SK-N-SH (cell line): ENCODE results near the gene MSL1. TPM values are rescaled to one million over a fixed set of nuclear protein-coding genes. Genes with fewer than 3 reads are reported as not detected.

Source experiments
- CTCF ChIA-PET: fragments of 300-600, 350-600 bp; formaldehyde crosslinking; extraction: SDS; loops from one replicate; lab custom pipeline; 2021; lab: Yijun Ruan, JAX
- POLR2A ChIA-PET: fragments of 350-600 bp; sonication (Branson Sonifier 250); formaldehyde crosslinking; extraction: SDS; loops from one replicate; lab custom pipeline; 2020; ENCODE audit warnings: antibody characterized with exemption, inconsistent platforms; lab: Yijun Ruan, JAX
- DNase-seq: peaks from one replicate; pipeline ENCODE4 v3.0.0; 2012
- H2AFZ ChIP-seq: fragments of 200-600 bp; sonication (generic); 2 replicates; pipeline ENCODE4 v1.8.1; 2016; ENCODE audit warnings: antibody characterized with exemption, mild to moderate bottlenecking, low read depth
- H3F3A ChIP-seq: fragments of 200-600 bp; sonication (generic); replicated peaks from 2 replicates; pipeline ENCODE3; 2016; ENCODE audit warnings: antibody characterized with exemption, mild to moderate bottlenecking; ENCODE audit not compliant: insufficient read depth
- H3K27ac ChIP-seq, 2 experiments: fragments of 200-500 bp in 1 of 2; fragments of 200-600 bp in 1 of 2; sonication (Bioruptor generic) in 1 of 2; sonication (generic), shearing (Covaris generic) in 1 of 2; 2 replicates each; pipeline versions ENCODE4 v1.5.1 to v1.6.1; 2014 to 2016; ENCODE audit warnings: low read depth in 2 of 2, inconsistent platforms in 1 of 2, low read length in 1 of 2, mild to moderate bottlenecking in 1 of 2, mixed read lengths in 1 of 2
- H3K27me3 ChIP-seq: fragments of 200-600 bp; sonication (generic), shearing (Covaris generic); 2 replicates; pipeline ENCODE4 v1.6.1; 2016; ENCODE audit warnings: mixed run types; ENCODE audit not compliant: insufficient read depth
- H3K36me3 ChIP-seq, 2 experiments: fragments of 200-500 bp in 1 of 2; fragments of 200-600 bp in 1 of 2; sonication (Bioruptor generic) in 1 of 2; sonication (generic) in 1 of 2; replicated peaks in 1 of 2; 2 replicates each; pipeline versions ENCODE3 to v1.5.1; 2014 to 2016; ENCODE audit warnings: low read length in 1 of 2, mild to moderate bottlenecking in 1 of 2; ENCODE audit not compliant: insufficient read depth in 2 of 2, control insufficient read depth in 1 of 2
- H3K4me1 ChIP-seq, 2 experiments: fragments of 200-500 bp in 1 of 2; fragments of 200-600 bp in 1 of 2; sonication (Bioruptor generic) in 1 of 2; sonication (generic), shearing (Covaris generic) in 1 of 2; 2 replicates each; pipeline versions ENCODE4 v1.5.1 to v1.6.1; 2014 to 2016; ENCODE audit warnings: low read depth in 1 of 2, low read length in 1 of 2, mixed run types in 1 of 2; ENCODE audit not compliant: insufficient read depth in 2 of 2, control insufficient read depth in 1 of 2
- H3K4me2 ChIP-seq: fragments of 200-600 bp; sonication (generic), shearing (Covaris generic); 2 replicates; pipeline ENCODE4 v1.6.1; 2017; ENCODE audit warnings: mixed run types
- H3K4me3 ChIP-seq, 2 experiments: fragments of 200-500 bp in 1 of 2; fragments of 200-600 bp in 1 of 2; sonication (Bioruptor generic) in 1 of 2; sonication (generic), shearing (Covaris generic) in 1 of 2; 2 replicates each; pipeline versions ENCODE4 v1.5.1 to v1.8.1; 2014 to 2016; ENCODE audit warnings: low read depth in 2 of 2, inconsistent platforms in 1 of 2, low read length in 1 of 2, mild to moderate bottlenecking in 1 of 2, mixed read lengths in 1 of 2, moderate library complexity in 1 of 2
- H3K79me2 ChIP-seq: fragments of 200-600 bp; sonication (generic); 2 replicates; pipeline ENCODE4 v1.8.1; 2017; ENCODE audit warnings: mild to moderate bottlenecking; ENCODE audit not compliant: insufficient read depth
- H3K9ac ChIP-seq: fragments of 200-600 bp; sonication (generic); 2 replicates; pipeline ENCODE4 v1.6.1; 2017; ENCODE audit warnings: mixed run types
- H3K9me2 ChIP-seq: fragments of 200-600 bp; sonication (generic); 2 replicates; pipeline ENCODE4 v1.6.1; 2017; ENCODE audit warnings: mixed run types
- H3K9me3 ChIP-seq: fragments of 200-600 bp; sonication (generic); 2 replicates; pipeline ENCODE4 v1.6.1; 2017; ENCODE audit warnings: mixed run types, mild to moderate bottlenecking, moderate library complexity
- H4K20me1 ChIP-seq: fragments of 200-600 bp; sonication (generic); 2 replicates; pipeline ENCODE4 v1.6.1; 2017; ENCODE audit warnings: mild to moderate bottlenecking, mixed run types; ENCODE audit not compliant: insufficient read depth
- ELF1 ChIP-seq: IDR thresholded peaks from 2 replicates; pipeline ENCODE4 v1.4.0; 2012
- EP300 ChIP-seq, 2 experiments: IDR thresholded peaks; 2 replicates each; pipeline versions ENCODE4 v1.4.0 to v1.6.1; 2012; ENCODE audit warnings: borderline replicate concordance in 1 of 2, low read depth in 1 of 2, low read length in 1 of 2
- FOXM1 ChIP-seq: IDR thresholded peaks from 2 replicates; pipeline ENCODE4 v1.4.0; 2012; ENCODE audit warnings: low read depth, mild to moderate bottlenecking
- MXI1 ChIP-seq: IDR thresholded peaks from 2 replicates; pipeline ENCODE4 v1.6.1; 2012; ENCODE audit warnings: mild to moderate bottlenecking, low read depth, low read length, improper control_type of control experiment
- NFIC ChIP-seq: IDR thresholded peaks from 2 replicates; pipeline ENCODE4 v1.4.0; 2012; ENCODE audit warnings: borderline replicate concordance
- POLR2AphosphoS5 ChIP-seq: IDR thresholded peaks from 2 replicates; pipeline ENCODE4 v1.6.1; 2012; ENCODE audit warnings: low read depth, low read length
- RAD21 ChIP-seq: IDR thresholded peaks from 2 replicates; pipeline ENCODE4 v1.6.1; 2012; ENCODE audit warnings: mild to moderate bottlenecking, low read length
- RCOR1 ChIP-seq: fragments of 150-350 bp; IDR thresholded peaks from 2 replicates; pipeline ENCODE4 v1.6.1; 2017; ENCODE audit warnings: antibody characterized with exemption, low read length
- RFX5 ChIP-seq: IDR thresholded peaks from 2 replicates; pipeline ENCODE4 v1.6.1; 2012; ENCODE audit warnings: mild to moderate bottlenecking, improper control_type of control experiment, low read length
- SIN3A ChIP-seq: IDR thresholded peaks from 2 replicates; pipeline ENCODE4 v1.6.1; 2012; ENCODE audit warnings: low read depth, mild to moderate bottlenecking, low read length, moderate library complexity, borderline replicate concordance
- SMC3 ChIP-seq: IDR thresholded peaks from 2 replicates; pipeline ENCODE4 v1.6.1; 2012; ENCODE audit warnings: low read depth, low read length, improper control_type of control experiment
- TCF12 ChIP-seq: IDR thresholded peaks from 2 replicates; pipeline ENCODE4 v1.4.0; 2012
- USF2 ChIP-seq: fragments of 150-350 bp; IDR thresholded peaks from 2 replicates; pipeline ENCODE4 v1.6.1; 2017; ENCODE audit warnings: antibody characterized with exemption, low read length, low read depth, borderline replicate concordance
- WGBS: methylation state at CpG from one replicate; pipeline ENCODE4 v1.1.6; 2017; ENCODE audit warnings: low lambda C conversion rate; 5-methylcytosine and 5-hydroxymethylcytosine counted together
- polyA plus RNA-seq, 3 experiments: library from polyadenylated mRNA; depleted of rRNA; stranded (reverse); fragments of >200 nt; gene quantifications; 2 replicates each; pipeline ENCODE4 v1.2.3, GENCODE V29; 2012
- TF ChIP-seq, protein P1 (sequence below): IDR thresholded peaks from 2 replicates; pipeline ENCODE4 v1.6.1; 2012; ENCODE audit warnings: mild to moderate bottlenecking, low read depth, low read length, moderate library complexity
- TF ChIP-seq, protein P2 (sequence below): IDR thresholded peaks from 2 replicates; pipeline ENCODE4 v1.4.0; 2012; ENCODE audit warnings: low read depth, borderline replicate concordance
- TF ChIP-seq, protein P3 (sequence below): IDR thresholded peaks from 2 replicates; pipeline ENCODE4 v1.4.0; 2012; ENCODE audit warnings: low read depth
- TF ChIP-seq, protein P4 (sequence below): fragments of 200-600 bp; sonication (generic); IDR thresholded peaks from 2 replicates; pipeline ENCODE4 v1.6.1; 2017; ENCODE audit warnings: antibody characterized with exemption, mild to moderate bottlenecking, moderate library complexity
- TF ChIP-seq, protein P5 (sequence below): IDR thresholded peaks from 2 replicates; pipeline ENCODE4 v1.4.0; 2012; ENCODE audit warnings: low read depth, borderline replicate concordance

MSL1 gene
- polyA plus RNA-seq, 1 of the 3 experiments (the other 2 are of a cell fraction), result 30.2 TPM

DNA sequence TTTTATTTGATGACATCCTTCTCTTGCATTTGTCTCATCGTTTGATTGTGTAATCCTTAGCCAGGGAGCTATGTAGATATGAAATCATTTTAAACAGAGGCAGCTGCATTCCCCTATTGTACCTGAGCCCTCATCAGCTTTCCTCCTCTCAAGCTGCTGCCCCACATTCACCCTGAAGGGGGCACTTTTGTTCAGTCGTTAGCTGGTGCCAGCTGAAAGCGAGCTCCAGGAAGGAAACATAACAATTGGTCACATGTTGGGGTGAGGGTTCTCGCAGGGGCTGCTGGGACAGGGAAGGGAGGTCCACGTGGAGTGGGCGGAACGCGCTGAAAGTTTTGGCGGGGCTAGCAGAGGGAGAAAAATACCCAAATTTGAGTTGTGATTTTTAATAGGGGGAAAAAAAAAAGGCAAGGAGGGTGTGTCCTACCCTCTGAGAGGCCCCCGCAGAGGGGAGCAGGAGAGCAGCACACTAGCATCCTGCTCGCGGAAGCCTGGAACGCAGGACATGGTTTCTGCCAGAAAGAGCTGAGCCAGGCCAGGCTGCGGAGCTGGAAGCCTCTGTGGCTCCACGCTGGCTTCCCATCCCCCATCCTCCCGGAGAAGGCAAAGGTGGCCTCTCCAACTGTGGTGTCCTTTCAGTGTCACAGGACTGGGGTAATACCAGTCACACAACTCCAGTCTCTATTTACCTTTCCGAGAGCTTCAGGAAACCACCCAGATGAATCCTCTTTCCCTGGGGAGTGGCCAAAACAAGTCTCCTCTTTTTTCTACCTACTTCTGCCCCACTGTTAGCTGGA lies 8.5 kb upstream of the MSL1 start:
- peak; percentile 90 for DNase-seq
- 4% methylated on average over 17 of the region's 17 CpGs for WGBS

More for the DNA sequence above, 8.5 kb upstream of the MSL1 start:
- H3F3A ChIP-seq, result peaks cover 50% of the 10 kb centered on the region
- no peaks in the 10 kb centered on the region for H3K27me3 ChIP-seq
- H3K4me3 ChIP-seq, result peak overlapping the region; percentile 44 to 48
- ChIA-PET CTCF (interaction anchor here (0.9 to 6.5 kb wide), 41 partner anchors 8 to 183 kb away, joined by 3 to 100 read pairs (median 8); partner anchors contain the start of genes CASC3, CSF3, MED24 and MSL1), POLR2A (interaction anchor here (0.5 to 5.0 kb wide), 14 partner anchors 9 to 429 kb away, joined by 3 to 25 read pairs (median 4); partner anchors contain the start of genes CASC3, MED24, MSL1 and NR1D1)
- peak; percentile 61; the same call in 1 of the 2 replicates for TF ChIP-seq ELF1
- TF ChIP-seq, protein P1, sequence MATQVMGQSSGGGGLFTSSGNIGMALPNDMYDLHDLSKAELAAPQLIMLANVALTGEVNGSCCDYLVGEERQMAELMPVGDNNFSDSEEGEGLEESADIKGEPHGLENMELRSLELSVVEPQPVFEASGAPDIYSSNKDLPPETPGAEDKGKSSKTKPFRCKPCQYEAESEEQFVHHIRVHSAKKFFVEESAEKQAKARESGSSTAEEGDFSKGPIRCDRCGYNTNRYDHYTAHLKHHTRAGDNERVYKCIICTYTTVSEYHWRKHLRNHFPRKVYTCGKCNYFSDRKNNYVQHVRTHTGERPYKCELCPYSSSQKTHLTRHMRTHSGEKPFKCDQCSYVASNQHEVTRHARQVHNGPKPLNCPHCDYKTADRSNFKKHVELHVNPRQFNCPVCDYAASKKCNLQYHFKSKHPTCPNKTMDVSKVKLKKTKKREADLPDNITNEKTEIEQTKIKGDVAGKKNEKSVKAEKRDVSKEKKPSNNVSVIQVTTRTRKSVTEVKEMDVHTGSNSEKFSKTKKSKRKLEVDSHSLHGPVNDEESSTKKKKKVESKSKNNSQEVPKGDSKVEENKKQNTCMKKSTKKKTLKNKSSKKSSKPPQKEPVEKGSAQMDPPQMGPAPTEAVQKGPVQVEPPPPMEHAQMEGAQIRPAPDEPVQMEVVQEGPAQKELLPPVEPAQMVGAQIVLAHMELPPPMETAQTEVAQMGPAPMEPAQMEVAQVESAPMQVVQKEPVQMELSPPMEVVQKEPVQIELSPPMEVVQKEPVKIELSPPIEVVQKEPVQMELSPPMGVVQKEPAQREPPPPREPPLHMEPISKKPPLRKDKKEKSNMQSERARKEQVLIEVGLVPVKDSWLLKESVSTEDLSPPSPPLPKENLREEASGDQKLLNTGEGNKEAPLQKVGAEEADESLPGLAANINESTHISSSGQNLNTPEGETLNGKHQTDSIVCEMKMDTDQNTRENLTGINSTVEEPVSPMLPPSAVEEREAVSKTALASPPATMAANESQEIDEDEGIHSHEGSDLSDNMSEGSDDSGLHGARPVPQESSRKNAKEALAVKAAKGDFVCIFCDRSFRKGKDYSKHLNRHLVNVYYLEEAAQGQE, result no peak
- TF ChIP-seq SIN3A, result peak; percentile 94
- TF ChIP-seq, protein P2, sequence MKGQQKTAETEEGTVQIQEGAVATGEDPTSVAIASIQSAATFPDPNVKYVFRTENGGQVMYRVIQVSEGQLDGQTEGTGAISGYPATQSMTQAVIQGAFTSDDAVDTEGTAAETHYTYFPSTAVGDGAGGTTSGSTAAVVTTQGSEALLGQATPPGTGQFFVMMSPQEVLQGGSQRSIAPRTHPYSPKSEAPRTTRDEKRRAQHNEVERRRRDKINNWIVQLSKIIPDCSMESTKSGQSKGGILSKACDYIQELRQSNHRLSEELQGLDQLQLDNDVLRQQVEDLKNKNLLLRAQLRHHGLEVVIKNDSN, result peak; percentile 95
- TF ChIP-seq FOXM1, result no peak
- peak; percentile 25; the same call in 1 of the 2 replicates for TF ChIP-seq NFIC
- TF ChIP-seq, protein P3, sequence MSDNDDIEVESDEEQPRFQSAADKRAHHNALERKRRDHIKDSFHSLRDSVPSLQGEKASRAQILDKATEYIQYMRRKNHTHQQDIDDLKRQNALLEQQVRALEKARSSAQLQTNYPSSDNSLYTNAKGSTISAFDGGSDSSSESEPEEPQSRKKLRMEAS, result peak; percentile 99
- peak; percentile 88 for TF ChIP-seq RAD21
- TF ChIP-seq SMC3, result peak; percentile 83; the same call in 1 of the 2 replicates
- peak; percentile 51; the same call in 1 of the 2 replicates for TF ChIP-seq RCOR1
- TF ChIP-seq MXI1, result peak; percentile 99
- peak; percentile 54; the same call in 1 of the 2 replicates for TF ChIP-seq POLR2AphosphoS5
- 0 out of 4 replicates have a peak, but pooled peaks of 1 of the 2 experiments have one; percentile 21 for TF ChIP-seq EP300 (IDR thresholded peaks at IDR 0.05; ENCODE audit: borderline replicate concordance in 1 of 2, low read depth in 1 of 2, low read length in 1 of 2)
- TF ChIP-seq, protein P4, sequence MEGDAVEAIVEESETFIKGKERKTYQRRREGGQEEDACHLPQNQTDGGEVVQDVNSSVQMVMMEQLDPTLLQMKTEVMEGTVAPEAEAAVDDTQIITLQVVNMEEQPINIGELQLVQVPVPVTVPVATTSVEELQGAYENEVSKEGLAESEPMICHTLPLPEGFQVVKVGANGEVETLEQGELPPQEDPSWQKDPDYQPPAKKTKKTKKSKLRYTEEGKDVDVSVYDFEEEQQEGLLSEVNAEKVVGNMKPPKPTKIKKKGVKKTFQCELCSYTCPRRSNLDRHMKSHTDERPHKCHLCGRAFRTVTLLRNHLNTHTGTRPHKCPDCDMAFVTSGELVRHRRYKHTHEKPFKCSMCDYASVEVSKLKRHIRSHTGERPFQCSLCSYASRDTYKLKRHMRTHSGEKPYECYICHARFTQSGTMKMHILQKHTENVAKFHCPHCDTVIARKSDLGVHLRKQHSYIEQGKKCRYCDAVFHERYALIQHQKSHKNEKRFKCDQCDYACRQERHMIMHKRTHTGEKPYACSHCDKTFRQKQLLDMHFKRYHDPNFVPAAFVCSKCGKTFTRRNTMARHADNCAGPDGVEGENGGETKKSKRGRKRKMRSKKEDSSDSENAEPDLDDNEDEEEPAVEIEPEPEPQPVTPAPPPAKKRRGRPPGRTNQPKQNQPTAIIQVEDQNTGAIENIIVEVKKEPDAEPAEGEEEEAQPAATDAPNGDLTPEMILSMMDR, result peak; percentile 84
- no peak for TF ChIP-seq RFX5
- peak; percentile 78 for TF ChIP-seq USF2
- peak; percentile 51; the same call in 1 of the 2 replicates for TF ChIP-seq TCF12
- TF ChIP-seq, protein P5, sequence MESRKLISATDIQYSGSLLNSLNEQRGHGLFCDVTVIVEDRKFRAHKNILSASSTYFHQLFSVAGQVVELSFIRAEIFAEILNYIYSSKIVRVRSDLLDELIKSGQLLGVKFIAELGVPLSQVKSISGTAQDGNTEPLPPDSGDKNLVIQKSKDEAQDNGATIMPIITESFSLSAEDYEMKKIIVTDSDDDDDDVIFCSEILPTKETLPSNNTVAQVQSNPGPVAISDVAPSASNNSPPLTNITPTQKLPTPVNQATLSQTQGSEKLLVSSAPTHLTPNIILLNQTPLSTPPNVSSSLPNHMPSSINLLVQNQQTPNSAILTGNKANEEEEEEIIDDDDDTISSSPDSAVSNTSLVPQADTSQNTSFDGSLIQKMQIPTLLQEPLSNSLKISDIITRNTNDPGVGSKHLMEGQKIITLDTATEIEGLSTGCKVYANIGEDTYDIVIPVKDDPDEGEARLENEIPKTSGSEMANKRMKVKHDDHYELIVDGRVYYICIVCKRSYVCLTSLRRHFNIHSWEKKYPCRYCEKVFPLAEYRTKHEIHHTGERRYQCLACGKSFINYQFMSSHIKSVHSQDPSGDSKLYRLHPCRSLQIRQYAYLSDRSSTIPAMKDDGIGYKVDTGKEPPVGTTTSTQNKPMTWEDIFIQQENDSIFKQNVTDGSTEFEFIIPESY, result no peak
- peak overlapping the region; percentile 59; the same call in 1 of the 2 replicates for H2AFZ ChIP-seq
- H3K4me1 ChIP-seq, result peaks cover 37 to 41% of the 10 kb centered on the region in 2 experiments
- H3K79me2 ChIP-seq, result no peaks in the 10 kb centered on the region
- no peaks in the 10 kb centered on the region for H4K20me1 ChIP-seq
- no peaks in the 10 kb centered on the region for H3K9me3 ChIP-seq
- no peaks in the 10 kb centered on the region for H3K9me2 ChIP-seq
- peak overlapping the region; percentile 53 for H3K9ac ChIP-seq
- no peaks in the 10 kb centered on the region for H3K36me3 ChIP-seq
- H3K27ac ChIP-seq, result peak overlapping the region; percentile 82 to 86
- H3K4me2 ChIP-seq, result peak overlapping the region; percentile 75
